Measurements from ENCODE around the gene ABHD3.
"Not testable (repeated sequence)": the region's sequence is repeated elsewhere in the genome, so short reads cannot be mapped to it uniquely, and the experiment has no call there.

ABHD3 gene

GRCh38 chr18:21704603-21705364, at the start of gene ABHD3:
ABHD3 (minus strand) TSS chr18:21704774; CDS start chr18:21704665, 109 bp downstream.
- DNase-seq: peak; percentile 88 to 89

GRCh38 chr18:21747764-21748693, 43.5 kb upstream of the ABHD3 start:
- no peak for DNase-seq

- DNase-seq: no peak
These were observed 42.7 kb upstream of the ABHD3 start for GRCh38 chr18:21747268-21747667.

GRCh38 chr18:21745231-21745630, 40.7 kb upstream of the ABHD3 start:
- DNase-seq: no peak

- DNase-seq: no peak
These were observed 38.7 kb upstream of the ABHD3 start for GRCh38 chr18:21743166-21743832.

- no peak for DNase-seq
These were observed 37.7 kb upstream of the ABHD3 start for GRCh38 chr18:21742315-21742687.

- DNase-seq: peak in 1 of 2 donors; percentile 26
These were observed 37.2 kb upstream of the ABHD3 start for GRCh38 chr18:21741562-21742314.

- peak in 1 of 2 donors; percentile 37 for DNase-seq
These were observed 36.7 kb upstream of the ABHD3 start for GRCh38 chr18:21741312-21741561.

- peak; percentile 98 to 99 for DNase-seq
These were observed 36.2 kb upstream of the ABHD3 start, which contains the start of gene MIB1 for GRCh38 chr18:21740538-21741311. MIB1 (plus strand) TSS chr18:21740792; CDS start chr18:21741584, 792 bp downstream.

- DNase-seq: no peak
These were observed 35.3 kb upstream of the ABHD3 start for GRCh38 chr18:21739604-21740537.

- DNase-seq: not testable (repeated sequence)
These were observed 32.4 kb upstream of the ABHD3 start for GRCh38 chr18:21736926-21737325.

- peak; percentile 33 to 41 for DNase-seq
These were observed 31.0 kb upstream of the ABHD3 start for GRCh38 chr18:21735452-21736015.

GRCh38 chr18:21733011-21733410, 28.4 kb upstream of the ABHD3 start:
- DNase-seq: no peak

GRCh38 chr18:21727702-21728101, 23.1 kb upstream of the ABHD3 start:
- no peak for DNase-seq

- no peak for DNase-seq
These were observed 20.6 kb upstream of the ABHD3 start for GRCh38 chr18:21725201-21725600.

GRCh38 chr18:21722687-21723086, 18.1 kb upstream of the ABHD3 start:
- no peak for DNase-seq

- DNase-seq: no peak
These were observed 9.9 kb upstream of the ABHD3 start for GRCh38 chr18:21714474-21714873.

- DNase-seq: not testable (repeated sequence)
These were observed 2.6 kb upstream of the ABHD3 start for GRCh38 chr18:21707130-21707529.

GRCh38 chr18:21706386-21706865, 1.9 kb upstream of the ABHD3 start:
- no peak for DNase-seq

GRCh38 chr18:21703241-21703820, 1.2 kb downstream of the ABHD3 start:
- DNase-seq: peak; percentile 1 to 6

All from activated CD4-positive, alpha-beta T cell treated with anti-CD3 and anti-CD28 coated beads for 4 hours (primary cell).